Fibroblast of skin of right biceps (primary cell): Measurements from ENCODE around the gene WIPF3.
A peak's percentile ranks its signal among the peaks of the same experiment; 100 is the strongest.

Experiments
- DNase-seq: peaks from one replicate; pipeline ENCODE4 v3.0.0-alpha.2; 2013

Gene WIPF3

DNA sequence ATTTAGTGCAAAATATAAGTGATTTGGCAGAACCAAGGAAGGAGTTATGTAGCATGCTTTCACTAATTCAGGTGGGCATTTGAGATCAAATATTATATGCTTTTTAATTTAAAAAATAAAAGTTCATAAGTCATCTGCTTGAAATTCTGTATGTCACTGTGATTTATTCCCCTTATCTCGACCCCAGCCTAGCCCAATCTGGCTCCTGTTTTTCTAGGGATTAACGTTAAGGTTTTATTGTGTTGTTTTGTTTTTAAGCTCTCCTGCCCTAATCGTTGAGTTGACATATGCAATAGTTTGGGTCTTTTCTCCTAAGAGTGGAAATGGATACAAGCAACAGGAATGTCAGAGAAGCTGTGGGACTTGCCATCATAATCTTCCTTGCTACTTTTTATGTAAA, 42.6 kb downstream of the WIPF3 start:
- DNase-seq, result no peak

DNA sequence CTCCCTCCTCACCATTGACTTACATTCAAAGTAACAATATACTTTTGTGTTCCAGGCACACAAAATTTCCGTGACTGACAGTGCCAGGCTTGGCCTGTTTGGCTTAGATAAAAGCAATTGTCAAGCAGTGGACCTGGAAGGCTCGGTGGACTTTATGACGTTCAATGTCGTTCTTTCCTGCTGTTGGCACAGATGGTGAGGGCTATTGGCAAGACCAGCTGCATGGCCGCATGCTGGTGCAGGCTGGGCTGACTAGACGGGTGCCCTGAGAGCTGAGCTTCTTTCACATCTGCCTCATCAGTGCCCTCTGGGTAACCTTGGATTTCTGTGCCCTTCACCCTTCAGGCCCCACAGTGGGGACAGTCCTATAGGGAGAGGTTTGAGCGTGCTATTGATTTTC, 45.2 kb downstream of the WIPF3 start:
- DNase-seq, result no peak

DNA sequence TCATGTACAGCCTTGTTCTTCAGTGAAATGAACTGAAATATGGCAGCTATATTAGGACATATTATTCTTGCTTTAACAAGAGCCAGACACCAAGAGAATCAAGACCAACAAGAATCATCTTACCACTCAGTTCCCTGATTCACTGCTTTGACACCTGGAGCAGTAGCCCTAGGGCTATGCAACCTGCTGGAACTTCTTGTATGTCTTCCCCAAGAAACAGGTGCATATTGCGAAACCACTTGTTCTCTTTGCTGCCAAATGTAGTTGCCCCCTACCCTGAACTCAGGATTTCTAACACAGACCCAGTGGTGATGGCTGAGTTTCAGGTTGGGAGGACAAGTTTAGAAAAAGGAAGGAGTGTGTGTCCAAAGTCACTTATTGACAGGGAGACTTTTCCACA, 46.1 kb downstream of the WIPF3 start:
- no peak for DNase-seq

DNA sequence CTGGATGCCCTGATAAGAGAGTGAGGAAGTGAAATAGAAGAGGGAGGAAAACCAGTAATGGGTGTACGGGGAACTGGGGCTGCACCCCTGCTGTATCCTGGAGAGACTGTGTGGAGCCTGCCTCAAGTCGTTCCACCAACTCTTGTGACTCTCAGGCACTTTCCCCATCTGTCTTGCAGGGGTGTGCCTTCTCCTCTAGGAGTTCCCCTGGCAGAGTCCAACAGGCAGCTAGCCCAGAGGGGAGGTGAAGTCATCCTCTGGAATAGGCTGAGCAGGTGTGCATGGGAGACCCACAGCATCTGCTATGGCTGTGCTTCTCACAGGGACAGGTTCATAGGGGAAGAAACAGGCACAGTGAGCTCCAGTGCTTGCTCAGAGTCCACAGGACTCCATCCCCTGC, 46.8 kb downstream of the WIPF3 start:
- no peak for DNase-seq

DNA sequence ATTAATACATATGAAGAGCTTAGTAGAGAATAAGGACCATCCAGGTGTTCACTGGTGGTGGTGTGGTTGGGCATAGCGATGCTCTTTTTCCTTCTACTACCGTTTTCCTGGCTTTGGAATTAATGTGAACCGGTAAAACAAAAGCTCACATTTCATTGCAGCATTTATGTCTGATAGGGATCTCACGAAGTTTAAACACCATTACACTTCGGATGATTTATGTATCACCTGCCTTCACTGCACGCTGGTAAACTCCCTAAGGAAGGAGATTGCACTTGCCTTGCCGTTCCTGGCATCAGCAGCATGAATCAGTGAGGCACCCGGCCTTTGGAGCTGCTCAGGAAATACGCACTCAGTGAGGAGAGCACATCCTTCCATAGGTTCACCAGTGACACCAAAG, 47.5 kb downstream of the WIPF3 start:
- no peak for DNase-seq

DNA sequence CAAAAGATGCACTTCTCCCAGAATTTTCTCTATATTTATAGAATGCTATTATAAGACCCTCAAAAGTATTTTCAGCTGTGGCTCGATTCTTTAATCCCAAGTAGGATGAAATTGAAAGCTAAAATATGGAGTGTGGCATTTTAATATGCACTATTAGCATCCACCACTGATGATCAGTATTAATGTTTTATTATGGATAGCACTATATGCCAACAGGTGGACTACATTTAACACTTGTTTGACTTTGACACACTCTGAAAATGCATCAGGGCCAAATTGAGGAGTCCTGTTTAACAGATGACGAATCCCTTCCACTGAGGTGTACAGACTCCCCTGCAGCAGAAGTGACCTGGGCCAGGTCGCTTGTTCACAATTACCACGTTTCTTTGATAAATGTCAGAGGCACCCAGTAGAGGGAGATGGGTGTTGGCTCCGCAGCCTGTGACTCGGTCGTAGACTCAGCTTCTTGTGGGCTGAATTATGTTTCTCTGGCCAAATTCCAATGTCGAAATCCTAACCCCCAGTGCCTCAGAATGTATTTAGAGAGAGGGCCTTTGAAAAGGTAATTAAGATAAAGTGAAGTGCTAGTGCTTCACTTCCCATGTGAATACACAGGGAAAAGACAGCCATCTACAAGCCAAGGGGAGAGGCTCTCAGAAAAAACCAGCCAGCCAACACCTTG, 48.1 kb downstream of the WIPF3 start:
- DNase-seq, result peak; percentile 40

DNA sequence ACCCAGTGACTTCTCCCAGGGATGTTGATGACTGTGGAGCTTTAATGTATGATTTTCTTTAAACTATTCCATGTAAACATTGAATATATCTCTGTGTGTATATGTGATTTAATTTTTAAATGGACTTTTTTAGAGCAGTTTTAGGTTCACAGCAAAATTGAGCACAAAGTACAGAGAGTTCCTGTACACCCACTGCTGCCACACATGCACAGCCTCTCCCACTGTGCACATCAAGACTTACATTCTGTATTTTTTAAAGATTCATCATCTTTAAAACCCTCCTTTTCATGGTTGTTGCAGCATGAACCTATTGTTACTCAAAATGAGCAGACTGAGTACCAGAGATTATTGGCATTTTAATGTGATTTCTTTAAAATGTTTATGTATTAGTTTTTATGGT, 51.3 kb downstream of the WIPF3 start:
- no peak for DNase-seq

DNA sequence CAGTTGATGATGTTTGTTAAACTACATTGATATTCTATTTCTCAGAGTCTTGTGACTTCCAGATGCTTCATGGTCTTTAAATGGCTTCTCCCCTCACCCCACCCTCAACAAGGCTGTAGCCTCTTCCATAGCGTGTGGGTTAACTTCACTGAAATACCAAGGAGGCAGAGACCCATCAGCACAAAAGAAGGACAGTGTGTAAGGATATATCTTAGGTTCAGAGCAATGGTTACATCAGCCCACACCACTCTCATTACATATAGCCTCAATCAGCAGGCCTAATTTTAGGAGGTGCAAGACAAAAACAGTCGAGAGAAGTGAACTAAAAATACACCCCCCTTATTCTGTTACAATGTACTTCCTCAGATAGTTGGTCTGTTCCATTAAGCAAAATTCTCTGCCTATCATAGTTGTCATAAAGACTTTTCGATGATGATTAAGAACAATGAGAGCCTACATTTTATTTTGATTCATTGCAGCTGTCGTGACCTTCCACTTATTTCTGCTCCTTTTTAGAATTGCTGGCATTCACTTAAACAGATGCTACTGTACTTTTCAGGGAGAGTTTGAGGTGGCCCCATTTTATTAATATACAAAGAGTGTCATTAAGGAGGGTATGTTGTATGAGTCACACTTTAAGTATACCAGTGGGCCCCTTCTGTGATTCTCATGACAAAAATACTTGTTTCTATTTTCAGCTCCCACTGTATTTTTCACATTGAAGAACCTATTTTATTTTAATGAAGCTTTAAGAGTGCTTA, 52.1 kb downstream of the WIPF3 start:
- DNase-seq, result peak; percentile 17

DNA sequence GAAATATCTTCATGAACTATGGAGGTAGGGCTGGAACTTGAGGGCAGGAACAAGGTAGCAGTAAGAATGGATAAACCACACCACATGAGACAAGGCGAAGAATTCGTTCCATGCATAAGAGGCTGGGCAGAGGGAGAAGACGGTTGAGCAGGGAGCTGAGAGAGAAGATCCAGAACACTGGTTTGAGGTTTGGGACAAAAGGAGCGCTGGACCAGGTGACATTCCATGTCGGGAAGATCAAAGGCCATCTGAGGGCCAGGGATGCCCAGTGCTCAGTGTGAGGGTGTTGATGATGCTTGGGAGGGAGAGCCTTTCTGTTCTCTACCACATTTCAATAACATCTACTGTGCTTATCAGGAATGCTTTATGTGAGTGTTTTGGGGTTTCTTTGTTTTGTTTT, 52.8 kb downstream of the WIPF3 start:
- no peak for DNase-seq

DNA sequence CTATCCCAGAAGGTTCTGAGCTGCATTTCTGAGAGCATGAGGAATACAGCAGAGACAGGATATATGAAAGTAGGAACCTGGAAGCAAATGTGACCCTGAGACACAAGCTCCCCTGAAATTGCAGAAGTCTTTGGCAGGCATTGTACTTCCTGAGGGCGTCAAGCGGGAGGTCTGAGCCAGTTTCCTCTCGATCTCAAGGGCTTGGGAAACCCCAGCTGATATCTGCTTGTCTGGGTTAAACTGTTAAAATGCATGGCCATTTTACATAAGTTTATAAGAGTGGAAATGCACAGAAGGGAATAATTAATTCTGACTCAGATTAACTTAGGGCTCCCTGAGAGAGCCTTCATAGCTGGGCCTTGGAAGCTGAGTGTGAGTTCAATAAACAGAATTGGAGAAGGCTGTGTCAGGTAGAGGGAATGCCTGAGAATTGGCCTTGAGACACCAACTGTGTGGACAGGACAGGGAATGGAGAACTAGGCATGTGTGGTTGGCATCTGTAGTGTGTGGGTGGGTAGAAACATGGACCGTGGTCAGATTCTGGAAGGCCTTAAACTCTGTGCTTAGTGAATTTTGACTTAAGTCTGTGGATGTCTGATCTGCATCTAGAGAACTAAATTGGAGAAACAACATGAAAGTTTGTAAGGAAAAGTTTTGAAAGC, 53.3 kb downstream of the WIPF3 start:
- no peak for DNase-seq

DNA sequence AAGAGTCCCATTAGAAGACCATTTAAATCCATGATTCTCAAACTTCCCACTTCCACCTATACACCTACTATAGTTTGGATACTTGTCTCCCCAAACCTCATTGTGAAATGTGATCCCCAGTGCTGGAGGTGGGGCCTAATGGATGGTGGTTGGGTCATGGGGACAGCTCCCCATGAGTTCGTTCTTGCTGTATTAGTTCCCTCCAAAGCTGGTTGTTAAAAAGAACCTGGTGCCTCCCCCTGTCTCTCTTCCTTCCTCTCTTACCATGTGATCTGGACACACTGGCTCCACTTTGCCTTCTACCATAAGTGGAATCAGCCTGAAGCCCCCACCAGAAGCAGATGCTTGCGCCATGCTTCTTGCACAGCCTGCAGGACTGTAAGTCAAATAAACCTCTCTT, 53.9 kb downstream of the WIPF3 start:
- DNase-seq, result no peak

DNA sequence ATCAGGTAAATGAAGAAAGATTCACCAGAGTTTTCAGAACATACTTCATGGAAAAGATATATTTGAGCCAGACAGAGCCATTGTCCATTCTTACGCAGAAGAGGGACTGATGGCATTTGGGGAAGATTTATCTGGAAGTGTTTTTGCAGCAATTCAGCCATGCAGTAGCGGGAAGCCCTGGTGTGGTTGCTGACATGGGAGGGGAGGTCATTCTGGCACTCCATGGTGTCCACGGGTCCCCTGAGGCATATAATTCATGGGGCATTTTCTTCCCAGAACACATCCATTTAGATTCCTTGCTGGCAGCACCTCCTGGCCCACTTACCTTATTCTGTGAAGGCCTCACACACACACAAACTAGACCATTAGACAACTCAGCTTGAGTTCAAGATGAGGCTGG, 55.6 kb downstream of the WIPF3 start:
- DNase-seq, result no peak

DNA sequence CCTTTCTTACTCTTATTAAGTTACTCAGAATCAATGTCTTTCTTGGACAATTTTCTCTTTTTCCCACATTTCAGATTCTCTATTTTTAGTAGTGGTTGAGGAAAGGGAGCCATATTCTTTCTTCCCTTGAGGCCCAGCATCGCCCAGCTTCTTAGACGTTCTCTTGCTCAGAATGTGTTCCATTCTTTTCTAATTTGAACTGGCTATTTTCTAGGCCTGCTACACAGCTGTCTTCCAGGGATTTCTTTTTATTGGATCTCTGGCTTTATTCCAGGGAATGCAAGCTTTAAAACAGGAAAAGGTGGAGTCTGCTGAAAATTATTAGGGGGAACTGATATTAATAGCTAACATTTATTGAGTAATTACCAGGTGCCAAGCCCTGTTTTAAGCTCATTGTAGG, 58.3 kb downstream of the WIPF3 start:
- DNase-seq, result no peak

DNA sequence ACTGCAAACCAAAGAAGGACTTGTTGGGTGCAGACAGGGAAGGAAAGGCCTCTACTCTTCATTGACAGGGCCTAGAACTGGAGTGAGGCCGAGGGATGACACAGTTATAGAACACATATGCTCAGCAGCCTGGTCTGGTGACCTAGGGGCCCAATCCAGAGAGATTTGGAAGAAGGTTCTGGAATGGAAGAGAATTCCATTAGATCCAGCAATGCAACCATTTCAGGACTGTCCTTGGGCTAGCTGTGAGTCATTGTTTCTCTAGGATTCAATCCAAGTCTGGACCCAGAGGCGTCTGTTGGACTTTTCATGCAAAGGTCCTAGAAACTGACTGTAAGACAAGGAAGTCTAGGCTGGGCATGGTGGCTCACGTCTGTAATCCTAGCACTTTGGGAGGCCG, 59.2 kb downstream of the WIPF3 start:
- peak; percentile 67 for DNase-seq

DNA sequence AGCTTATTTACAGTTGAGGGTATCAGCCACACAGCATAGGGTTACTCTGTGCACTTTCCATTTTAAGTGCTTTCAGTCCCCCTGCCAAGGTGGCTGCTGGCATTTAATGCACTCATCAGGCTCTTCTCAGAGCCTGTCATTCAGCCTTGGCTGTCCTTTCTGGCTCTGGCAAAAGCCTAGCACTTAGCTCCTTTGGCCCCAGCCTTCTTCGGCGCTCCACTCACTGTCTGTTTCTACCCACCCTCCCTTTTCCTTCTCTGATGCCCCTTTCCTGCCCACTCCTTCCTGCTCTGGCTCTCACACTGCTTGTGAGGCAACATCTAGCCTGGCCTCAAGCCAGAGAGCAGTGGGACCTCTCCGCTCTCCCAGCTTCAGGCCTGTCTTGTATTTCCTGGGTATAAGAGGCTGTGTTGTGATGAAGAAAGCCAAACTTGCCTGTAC, 60.2 kb downstream of the WIPF3 start:
- DNase-seq, result peak; percentile 7

DNA sequence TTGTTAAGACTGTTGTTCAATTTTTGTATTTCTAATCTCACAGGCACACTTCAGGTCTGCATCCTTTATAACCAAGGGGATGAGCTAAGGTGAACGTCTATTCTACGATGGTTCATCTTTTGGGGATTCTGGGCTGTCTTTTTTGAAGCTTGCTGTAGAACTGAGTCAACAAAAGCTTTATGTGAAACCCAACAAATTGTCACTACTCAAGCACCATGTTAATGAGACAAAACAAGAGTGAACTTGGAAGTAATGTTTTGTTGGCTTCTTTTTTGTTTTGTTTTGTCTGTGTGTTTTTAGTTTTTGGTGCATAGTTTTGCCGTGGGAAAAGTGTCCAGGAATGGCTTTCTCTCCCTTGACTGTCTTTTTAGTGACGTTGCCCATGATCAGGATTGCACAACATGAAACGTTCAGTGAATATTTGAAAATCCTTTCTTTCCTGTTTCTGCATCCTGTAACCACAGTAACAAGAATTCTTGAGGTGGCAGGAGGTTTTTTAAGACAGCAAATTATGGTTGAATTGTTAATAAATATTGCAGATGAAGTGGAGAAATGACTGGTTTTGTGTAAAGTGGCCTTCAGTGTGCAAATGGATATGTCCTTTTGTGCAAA, 65.6 kb downstream of the WIPF3 start:
- peak; percentile 66 for DNase-seq

DNA sequence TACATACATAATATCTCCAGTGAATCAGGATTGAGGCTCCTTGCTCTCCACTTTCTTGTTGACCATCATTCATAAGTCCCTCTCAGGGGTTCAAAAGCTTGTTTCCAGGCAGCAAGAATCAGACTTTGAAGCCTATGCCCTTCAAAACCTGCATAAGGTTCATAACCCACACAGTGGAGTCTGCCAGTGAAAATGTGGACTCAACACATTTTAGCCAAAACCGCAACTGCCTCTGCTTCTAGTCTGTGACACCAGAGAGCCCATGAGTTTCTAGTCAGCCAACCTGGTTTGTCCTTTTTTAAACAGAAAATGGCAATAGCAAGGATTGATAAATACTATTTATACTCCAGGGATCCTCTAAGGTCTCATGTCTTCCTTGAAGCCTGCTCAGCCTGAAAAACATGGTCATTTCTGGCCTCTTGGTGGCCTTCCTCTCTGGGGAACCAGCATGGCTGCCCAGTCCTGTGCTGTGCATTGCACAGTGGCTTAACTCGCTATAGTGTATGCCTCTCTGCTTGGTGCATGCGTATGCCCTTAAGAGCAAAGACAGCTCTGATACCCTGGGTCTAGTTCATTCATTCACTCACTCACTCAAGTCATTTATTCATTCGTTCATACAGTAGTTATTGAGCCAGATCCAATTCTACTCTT, 67.5 kb downstream of the WIPF3 start:
- DNase-seq, result no peak

DNA sequence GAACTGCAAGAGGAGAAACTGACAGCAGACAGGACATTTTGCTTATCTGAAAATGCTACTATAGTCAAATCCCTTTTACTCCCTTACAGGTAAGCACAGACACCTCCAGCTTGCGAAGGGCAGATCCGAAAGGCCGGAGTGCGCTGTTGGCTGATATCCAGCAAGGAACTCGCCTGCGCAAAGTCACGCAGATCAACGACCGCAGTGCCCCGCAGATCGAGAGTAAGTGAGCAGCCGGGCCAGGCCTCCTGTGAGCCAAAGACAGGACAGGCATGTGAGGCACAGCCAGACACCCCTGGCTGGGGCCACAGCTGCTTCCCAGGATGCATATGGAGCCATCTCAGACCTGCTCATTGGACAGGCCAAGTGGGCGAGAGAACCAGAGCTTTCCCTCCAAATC, 69.4 kb downstream of the WIPF3 start:
- no peak for DNase-seq

DNA sequence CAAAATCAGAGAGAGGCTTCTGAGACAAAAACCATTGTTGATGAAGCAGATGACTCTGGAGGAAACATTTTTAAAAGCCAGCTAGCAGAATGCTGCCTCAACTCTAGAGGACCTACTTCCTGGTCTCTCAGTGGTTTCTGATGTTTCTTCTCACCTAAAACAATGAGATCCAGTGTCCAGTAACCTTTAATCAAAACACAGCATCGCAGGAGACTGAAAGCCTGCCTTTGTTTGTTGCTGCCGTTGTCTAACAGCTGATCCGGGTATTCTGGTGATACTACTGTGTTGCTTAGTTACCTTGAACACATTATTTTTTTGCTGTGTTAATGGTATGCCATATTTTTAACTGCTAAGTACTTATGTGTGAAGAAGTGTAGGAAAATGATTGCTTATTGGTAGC, 70.9 kb downstream of the WIPF3 start:
- DNase-seq, result no peak

DNA sequence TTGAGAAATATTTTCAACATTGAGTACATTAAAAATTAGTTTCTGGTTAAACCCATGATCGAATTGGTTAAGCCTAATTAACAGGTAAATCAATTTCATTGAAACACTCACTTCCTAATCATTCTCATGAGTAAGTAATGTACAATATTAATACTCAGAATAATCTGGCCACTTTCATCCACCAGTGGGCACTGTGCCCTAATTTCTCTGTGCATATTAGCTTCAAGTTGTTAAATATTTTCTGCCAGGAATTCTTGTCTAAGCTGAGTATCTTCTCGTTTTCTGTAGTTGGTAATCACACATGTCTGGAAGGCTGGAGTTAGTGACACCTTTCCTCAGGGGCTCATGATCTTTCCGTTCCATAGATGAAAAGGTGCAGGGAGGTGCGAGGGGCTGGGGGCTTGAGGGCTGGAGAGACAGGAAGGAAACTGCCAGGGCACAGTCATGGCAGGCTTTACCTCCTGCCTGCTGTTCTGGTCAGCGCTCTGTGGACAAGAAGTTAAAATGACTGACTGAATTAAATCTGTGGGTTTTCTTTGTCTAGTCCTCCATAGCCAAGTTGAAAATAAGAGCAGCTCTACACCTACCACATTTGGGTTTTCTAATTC, 71.9 kb downstream of the WIPF3 start:
- DNase-seq, result peak; percentile 42

DNA sequence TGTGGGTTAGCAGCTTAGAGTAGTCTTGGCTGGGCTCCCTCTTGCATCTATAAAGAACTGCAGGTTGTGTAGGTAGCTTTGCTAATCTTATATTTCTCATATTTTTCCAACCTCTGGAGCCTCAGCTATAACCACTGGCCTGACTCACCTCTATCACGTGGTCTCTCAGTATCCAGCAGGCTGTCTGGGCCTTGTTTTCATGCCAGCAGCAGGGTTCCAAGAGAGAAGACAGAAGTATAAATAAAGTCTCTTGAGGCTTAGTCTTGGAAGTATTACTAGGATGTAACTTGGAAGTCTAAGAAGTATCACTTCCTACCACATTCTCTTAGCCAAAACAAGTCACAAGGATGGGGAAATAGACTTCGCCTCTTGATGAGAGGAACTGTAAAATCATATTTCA, 73.3 kb downstream of the WIPF3 start:
- DNase-seq, result peak; percentile 51

DNA sequence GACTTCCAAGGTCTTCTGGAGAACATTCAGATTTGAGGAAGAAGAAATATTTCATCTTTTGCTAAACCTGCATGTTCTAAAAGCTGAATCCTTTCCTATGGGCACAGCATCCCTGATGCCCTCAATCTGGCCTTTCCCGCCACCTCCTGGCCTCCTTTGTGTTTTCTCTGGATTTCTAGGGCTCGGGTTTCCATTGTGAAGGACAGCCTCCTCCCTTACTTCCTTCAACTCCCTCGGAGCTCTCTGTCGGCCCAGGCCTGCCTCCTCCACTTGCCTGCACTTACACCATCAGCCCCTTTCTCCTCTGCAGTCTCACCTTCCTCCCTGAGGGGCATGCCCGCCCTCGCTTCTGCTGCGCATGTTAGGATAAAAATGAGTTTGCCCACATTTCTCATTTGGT, 75.4 kb downstream of the WIPF3 start:
- no peak for DNase-seq

DNA sequence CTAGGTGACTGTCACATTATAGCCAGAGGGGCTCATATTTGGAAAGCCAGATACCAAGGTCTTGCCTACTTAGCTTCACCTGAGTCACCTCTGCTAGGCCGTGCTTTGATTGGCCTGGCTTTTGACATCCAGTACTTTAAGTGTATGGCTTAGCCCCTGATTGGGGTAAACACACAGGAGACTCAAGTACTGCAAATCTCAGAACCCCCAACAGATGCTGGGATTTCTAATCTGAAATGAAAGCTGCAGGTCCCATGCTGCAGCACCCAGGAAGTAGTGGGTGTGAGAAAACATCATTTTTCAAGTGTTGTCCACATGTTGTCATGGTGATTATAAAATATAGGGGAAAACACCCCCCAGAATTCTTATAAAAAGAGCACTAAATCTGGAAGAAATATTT, 76.2 kb downstream of the WIPF3 start:
- DNase-seq, result no peak
